Measurements from ENCODE around the gene ARAP2. TPM values are rescaled to one million over a fixed set of nuclear protein-coding genes. Genes with fewer than 3 reads are reported as not detected.

The ARAP2 gene
- total and polyA plus RNA-seq, 9 of the 15 experiments (the other 6 are each of a cell fraction or from before 2014, with no cell fraction given): 0.03 to 0.35 (median 0.11) TPM; not detected in 4

- intact Hi-C loops (cut with micrococcal nuclease): no loop called here
Observed at GRCh38 chr4:36286481-36286871, 42.2 kb upstream of the ARAP2 start.

More at GRCh38 chr4:36286481-36286871, 42.2 kb upstream of the ARAP2 start:
- Histone ChIP-seq H2AFZ (ENCODE audit: low read depth, low read length) (no peak overlapping the region), H3K27me3 (ENCODE audit: control insufficient read depth in 2 of 2, insufficient read depth in 2 of 2, low read length in 2 of 2) (no peaks in the 10 kb centered on the region), H4K20me1 (replicated peaks; ENCODE audit: control insufficient read depth, insufficient read depth, low read length) (no peaks in the 10 kb centered on the region), H3K4me1 (replicated peaks in 1 of 2; ENCODE audit: control insufficient read depth in 2 of 2, insufficient read depth in 2 of 2, low read length in 2 of 2) (no peaks in the 10 kb centered on the region), H3K36me3 (ENCODE audit: control insufficient read depth, insufficient read depth, low read length) (no peaks in the 10 kb centered on the region), H3K9ac (ENCODE audit: insufficient read depth in 1 of 2, low read depth in 2 of 2, low read length in 2 of 2) (no peak overlapping the region), H3K9me3 (replicated peaks; ENCODE audit: control insufficient read depth, insufficient read depth, low read depth, low read length) (no peaks in the 10 kb centered on the region), H3K4me2 (ENCODE audit: insufficient read depth, low read length) (no peak overlapping the region), H3K9me1 (ENCODE audit: control insufficient read depth, insufficient read depth, low read length) (no peaks in the 10 kb centered on the region), H3K79me2 (ENCODE audit: control insufficient read depth, insufficient read depth, low read length) (no peaks in the 10 kb centered on the region), H3K27ac (ENCODE audit: extremely low read depth, low read depth, low read length) (no peak overlapping the region), H3K4me3 (no peak overlapping the region)
- no TSS peak for BruUV-seq (replicated peaks)
- WGBS (ENCODE audit: insufficient coverage, low coverage, missing lambda C conversion rate): 1% methylated on average over 4 of the region's 4 CpGs
- FAIRE-seq (no peak), DNase-seq (ENCODE audit: extremely low read depth in 1 of 4, low spot score in 3 of 4) (no peak), ATAC-seq (no peak)
- ChIA-PET CTCF (ENCODE audit: low intra/inter-chr PET ratio) (no interaction called here), POLR2A (no interaction called here)
- in situ Hi-C loops (cut with MboI): no loop called here
- no peak for TF ChIP-seq FIP1L1 (IDR thresholded peaks at IDR 0.05; ENCODE audit: low read depth, low read length, poor library complexity, severe bottlenecking)
- TF ChIP-seq, protein P1, sequence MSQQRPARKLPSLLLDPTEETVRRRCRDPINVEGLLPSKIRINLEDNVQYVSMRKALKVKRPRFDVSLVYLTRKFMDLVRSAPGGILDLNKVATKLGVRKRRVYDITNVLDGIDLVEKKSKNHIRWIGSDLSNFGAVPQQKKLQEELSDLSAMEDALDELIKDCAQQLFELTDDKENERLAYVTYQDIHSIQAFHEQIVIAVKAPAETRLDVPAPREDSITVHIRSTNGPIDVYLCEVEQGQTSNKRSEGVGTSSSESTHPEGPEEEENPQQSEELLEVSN (IDR thresholded peaks at IDR 0.05; ENCODE audit: borderline replicate concordance in 1 of 2, extremely low read depth in 1 of 2, insufficient read depth in 1 of 2, insufficient read length in 1 of 2, low read depth in 1 of 2, low read length in 1 of 2, poor library complexity in 1 of 2, severe bottlenecking in 1 of 2): no peak
- TF ChIP-seq HNRNPL (IDR thresholded peaks at IDR 0.05; ENCODE audit: low read depth, low read length): no peak
- no peak for TF ChIP-seq FOXK1 (CRISPR knock-in tag; IDR thresholded peaks at IDR 0.05; ENCODE audit: borderline replicate concordance)
- no peak for TF ChIP-seq MEF2D (tag; conservative IDR thresholded peaks at IDR 0.05; ENCODE audit: low read depth)
- TF ChIP-seq ELF2 (CRISPR knock-in tag; IDR thresholded peaks at IDR 0.05): no peak
- no peak for TF ChIP-seq ARID2 (IDR thresholded peaks at IDR 0.05)
- TF ChIP-seq JUN (IDR thresholded peaks at IDR 0.05; ENCODE audit: borderline replicate concordance, low read depth, low read length): no peak
- TF ChIP-seq JUN (CRISPR knock-in tag; IDR thresholded peaks at IDR 0.05; ENCODE audit: borderline replicate concordance): no peak
